HEK293T (cell line): Measurements from ENCODE around the gene TGFBR3.

Source experiments
- NFRKB ChIP-seq: fragments of 450-650 bp; IDR thresholded peaks from 2 replicates; pipeline ENCODE4 v1.6.1; 2016; ENCODE audit warnings: mild to moderate bottlenecking, moderate library complexity
- SUZ12 ChIP-seq: fragments of 450-650 bp; IDR thresholded peaks from 2 replicates; pipeline ENCODE4 v1.6.1; 2016; ENCODE audit warnings: mild to moderate bottlenecking
- TARDBP ChIP-seq: fragments of 450-650 bp; IDR thresholded peaks from 2 replicates; pipeline ENCODE4 v1.6.1; 2016

DNA sequence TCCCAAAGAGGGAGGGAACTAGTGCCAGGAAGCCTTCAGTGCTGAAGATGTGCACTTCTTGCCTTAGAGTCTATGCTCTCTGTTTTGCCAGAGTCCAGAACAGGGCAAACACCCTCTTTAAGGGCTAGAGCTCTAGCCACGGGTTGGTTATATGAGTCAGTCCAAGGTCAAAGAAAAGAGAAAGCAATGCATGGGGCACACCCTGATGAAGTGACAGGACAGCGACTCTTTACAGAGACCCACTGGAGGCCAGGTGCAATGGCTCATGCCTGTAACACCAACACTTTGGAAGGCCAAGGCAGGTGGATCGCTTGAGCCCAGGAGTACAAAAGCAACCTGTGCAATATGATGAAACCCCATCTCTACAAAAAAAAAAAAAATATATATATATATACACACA lies 86.1 kb downstream of the TGFBR3 start:
- TF ChIP-seq TARDBP = no peak
- no peak for TF ChIP-seq SUZ12
- no peak for TF ChIP-seq NFRKB
